Endothelial cell (in vitro differentiated cells): ENCODE measurements around the gene UGT1A6. TPM values are rescaled to one million over a fixed set of nuclear protein-coding genes. Genes with fewer than 3 reads are reported as not detected.
"Not testable (repeated sequence)": the region's sequence is repeated elsewhere in the genome, so short reads cannot be mapped to it uniquely, and the experiment has no call there.

ENCODE experiments used
- DNase-seq: peaks from one replicate; pipeline ENCODE4 v3.0.0; 2021; ENCODE audit warnings: low spot score
- H3K27ac Mint-ChIP-seq: one replicate; pipeline ENCODE4 v1.8.0; 2021; ENCODE audit warnings: mixed read lengths, inconsistent platforms; ENCODE audit not compliant: unreplicated experiment
- H3K27me3 Mint-ChIP-seq: one replicate; pipeline ENCODE4 v1.8.0; 2021; ENCODE audit warnings: mild to moderate bottlenecking, moderate library complexity, mixed read lengths, inconsistent platforms; ENCODE audit not compliant: unreplicated experiment
- H3K36me3 Mint-ChIP-seq: one replicate; pipeline ENCODE4 v1.8.0; 2021; ENCODE audit warnings: mild to moderate bottlenecking, low read depth, mixed read lengths, inconsistent platforms; ENCODE audit not compliant: unreplicated experiment
- H3K4me1 Mint-ChIP-seq: one replicate; pipeline ENCODE4 v1.8.0; 2021; ENCODE audit warnings: mild to moderate bottlenecking, mixed read lengths, inconsistent platforms; ENCODE audit not compliant: unreplicated experiment
- H3K4me3 Mint-ChIP-seq: one replicate; pipeline ENCODE4 v1.8.0; 2021; ENCODE audit warnings: mild to moderate bottlenecking, mixed read lengths, inconsistent platforms; ENCODE audit not compliant: unreplicated experiment
- H3K9me3 Mint-ChIP-seq: one replicate; pipeline ENCODE4 v1.8.0; 2021; ENCODE audit warnings: mixed read lengths, inconsistent platforms; ENCODE audit not compliant: unreplicated experiment
- total RNA-seq: library from RNA; stranded (reverse); fragmentation: NEBNext Ultra II Directional; extraction: Animal tissue kit (Norgen Biotek cat#: 25700); gene quantifications from one replicate; pipeline ENCODE4 v1.2.1, GENCODE V29; 2021; ENCODE audit not compliant: unreplicated experiment
- TF ChIP-seq, protein P1 (sequence below): fragments of 200-600 bp; sonication (generic); IDR thresholded peaks from one replicate; pipeline ENCODE4 v1.5.0; 2021; ENCODE audit warnings: antibody characterized with exemption; ENCODE audit not compliant: unreplicated experiment

UGT1A6 gene
- total RNA-seq, 1 donor from 2014 or later, result not detected

DNA sequence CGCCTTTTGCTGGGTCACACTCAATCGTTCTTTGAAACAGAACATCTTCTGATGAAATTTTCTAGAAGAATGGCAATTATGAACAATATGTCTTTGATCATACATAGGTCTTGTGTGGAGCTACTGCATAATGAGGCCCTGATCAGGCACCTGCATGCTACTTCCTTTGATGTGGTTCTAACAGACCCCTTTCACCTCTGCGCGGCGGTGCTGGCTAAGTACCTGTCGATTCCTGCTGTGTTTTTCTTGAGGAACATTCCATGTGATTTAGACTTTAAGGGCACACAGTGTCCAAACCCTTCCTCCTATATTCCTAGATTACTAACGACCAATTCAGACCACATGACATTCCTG, 20.5 kb downstream of the UGT1A6 start:
- TF ChIP-seq, protein P1, sequence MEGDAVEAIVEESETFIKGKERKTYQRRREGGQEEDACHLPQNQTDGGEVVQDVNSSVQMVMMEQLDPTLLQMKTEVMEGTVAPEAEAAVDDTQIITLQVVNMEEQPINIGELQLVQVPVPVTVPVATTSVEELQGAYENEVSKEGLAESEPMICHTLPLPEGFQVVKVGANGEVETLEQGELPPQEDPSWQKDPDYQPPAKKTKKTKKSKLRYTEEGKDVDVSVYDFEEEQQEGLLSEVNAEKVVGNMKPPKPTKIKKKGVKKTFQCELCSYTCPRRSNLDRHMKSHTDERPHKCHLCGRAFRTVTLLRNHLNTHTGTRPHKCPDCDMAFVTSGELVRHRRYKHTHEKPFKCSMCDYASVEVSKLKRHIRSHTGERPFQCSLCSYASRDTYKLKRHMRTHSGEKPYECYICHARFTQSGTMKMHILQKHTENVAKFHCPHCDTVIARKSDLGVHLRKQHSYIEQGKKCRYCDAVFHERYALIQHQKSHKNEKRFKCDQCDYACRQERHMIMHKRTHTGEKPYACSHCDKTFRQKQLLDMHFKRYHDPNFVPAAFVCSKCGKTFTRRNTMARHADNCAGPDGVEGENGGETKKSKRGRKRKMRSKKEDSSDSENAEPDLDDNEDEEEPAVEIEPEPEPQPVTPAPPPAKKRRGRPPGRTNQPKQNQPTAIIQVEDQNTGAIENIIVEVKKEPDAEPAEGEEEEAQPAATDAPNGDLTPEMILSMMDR, result no peak
- Mint-ChIP-seq H3K9me3 (no peaks in the 10 kb centered on the region), H3K4me1 (no peaks in the 10 kb centered on the region), H3K4me3 (no peak overlapping the region), H3K27ac (no peak overlapping the region), H3K36me3 (no peaks in the 10 kb centered on the region), H3K27me3 (peaks cover 2% of the 10 kb centered on the region)
- no peak for DNase-seq

DNA sequence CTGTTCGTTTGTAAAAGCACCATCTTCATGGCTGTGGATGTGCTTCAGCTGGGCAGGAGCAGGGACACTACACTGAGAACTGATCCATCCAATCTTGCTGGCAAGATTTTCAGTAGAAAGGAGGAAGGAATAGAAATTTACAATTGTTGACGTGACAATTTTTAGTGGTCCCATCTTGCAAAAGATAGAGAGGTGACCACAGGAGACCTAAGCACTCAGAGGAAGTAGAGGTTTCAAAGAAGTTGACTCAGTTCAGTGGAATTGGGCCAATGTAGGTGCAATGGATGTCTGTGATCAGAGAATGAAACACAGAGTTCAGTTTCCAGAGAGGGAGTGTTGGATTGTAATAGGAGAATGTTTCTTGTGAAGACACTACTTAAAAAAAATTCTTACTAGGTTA, 21.4 kb downstream of the UGT1A6 start:
- H3K4me3 Mint-ChIP-seq, result no peak overlapping the region
- no peak for DNase-seq
- H3K9me3 Mint-ChIP-seq, result no peaks in the 10 kb centered on the region
- H3K27me3 Mint-ChIP-seq, result peaks cover 3% of the 10 kb centered on the region
- no peaks in the 10 kb centered on the region for H3K4me1 Mint-ChIP-seq
- H3K27ac Mint-ChIP-seq, result no peak overlapping the region
- no peaks in the 10 kb centered on the region for H3K36me3 Mint-ChIP-seq
- TF ChIP-seq, protein P1, result no peak

DNA sequence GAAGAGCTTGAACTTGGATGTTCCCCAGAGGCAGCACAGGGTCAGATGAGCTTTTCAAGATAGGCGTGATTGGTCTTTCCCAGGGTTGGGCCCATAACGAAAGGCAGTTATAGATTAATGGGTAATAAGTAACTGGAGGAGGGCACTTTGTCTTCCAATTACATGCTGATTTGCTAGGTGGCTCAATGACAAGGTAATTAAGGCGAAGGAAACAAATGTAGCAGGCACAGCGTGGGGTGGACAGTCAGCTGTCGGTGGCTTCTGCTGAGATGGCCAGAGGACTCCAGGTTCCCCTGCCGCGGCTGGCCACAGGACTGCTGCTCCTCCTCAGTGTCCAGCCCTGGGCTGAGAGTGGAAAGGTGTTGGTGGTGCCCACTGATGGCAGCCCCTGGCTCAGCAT, 25.9 kb downstream of the UGT1A6 start, which contains the start of gene UGT1A4:
Gene UGT1A4, plus strand, starts transcription at position 185 of the 400 bp plus-strand sequence. Its CDS starts 85 bp downstream, at position 270.
- TF ChIP-seq, protein P1, result no peak
- no peak within 1 kb of the TSS for H3K4me3 Mint-ChIP-seq
- no peak for DNase-seq
- H3K9me3 Mint-ChIP-seq, result no peaks in the 10 kb centered on the region
- H3K27me3 Mint-ChIP-seq, result peaks cover 3% of the 10 kb centered on the region
- H3K4me1 Mint-ChIP-seq, result no peaks in the 10 kb centered on the region
- no peaks in the 10 kb centered on the region for H3K36me3 Mint-ChIP-seq
- H3K27ac Mint-ChIP-seq, result no peak within 1 kb of the TSS

DNA sequence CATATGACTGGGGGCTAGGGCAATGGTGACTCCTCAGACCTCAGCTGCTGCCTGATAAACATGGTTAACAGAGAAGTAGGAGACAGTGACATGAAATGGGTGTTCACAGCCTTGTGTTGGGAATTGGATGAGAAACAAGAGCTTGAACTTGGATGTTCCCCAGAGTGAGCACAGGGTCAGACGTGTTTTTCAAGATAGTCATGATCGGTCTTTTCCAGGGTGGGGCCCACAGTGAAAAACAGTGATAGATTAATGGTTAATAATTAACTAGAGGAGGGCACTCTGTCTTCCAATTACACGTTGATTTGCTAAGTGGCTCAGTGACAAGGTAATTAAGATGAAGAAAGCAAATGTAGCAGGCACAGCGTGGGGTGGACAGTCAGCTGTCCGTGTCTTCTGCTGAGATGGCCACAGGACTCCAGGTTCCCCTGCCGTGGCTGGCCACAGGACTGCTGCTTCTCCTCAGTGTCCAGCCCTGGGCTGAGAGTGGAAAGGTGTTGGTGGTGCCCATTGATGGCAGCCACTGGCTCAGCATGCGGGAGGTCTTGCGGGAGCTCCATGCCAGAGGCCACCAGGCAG, 36.1 kb downstream of the UGT1A6 start, which contains the start of gene UGT1A3:
Gene UGT1A3, plus strand, starts transcription at position 320 of the 579 bp plus-strand sequence. Its CDS starts 85 bp downstream, at position 405.
- H3K4me3 Mint-ChIP-seq, result no peak within 1 kb of the TSS
- H3K27ac Mint-ChIP-seq, result no peak within 1 kb of the TSS
- no peaks in the 10 kb centered on the region for H3K27me3 Mint-ChIP-seq
- H3K36me3 Mint-ChIP-seq, result no peaks in the 10 kb centered on the region
- H3K9me3 Mint-ChIP-seq, result no peaks in the 10 kb centered on the region
- no peak for DNase-seq
- TF ChIP-seq, protein P1, result no peak
- no peaks in the 10 kb centered on the region for H3K4me1 Mint-ChIP-seq

DNA sequence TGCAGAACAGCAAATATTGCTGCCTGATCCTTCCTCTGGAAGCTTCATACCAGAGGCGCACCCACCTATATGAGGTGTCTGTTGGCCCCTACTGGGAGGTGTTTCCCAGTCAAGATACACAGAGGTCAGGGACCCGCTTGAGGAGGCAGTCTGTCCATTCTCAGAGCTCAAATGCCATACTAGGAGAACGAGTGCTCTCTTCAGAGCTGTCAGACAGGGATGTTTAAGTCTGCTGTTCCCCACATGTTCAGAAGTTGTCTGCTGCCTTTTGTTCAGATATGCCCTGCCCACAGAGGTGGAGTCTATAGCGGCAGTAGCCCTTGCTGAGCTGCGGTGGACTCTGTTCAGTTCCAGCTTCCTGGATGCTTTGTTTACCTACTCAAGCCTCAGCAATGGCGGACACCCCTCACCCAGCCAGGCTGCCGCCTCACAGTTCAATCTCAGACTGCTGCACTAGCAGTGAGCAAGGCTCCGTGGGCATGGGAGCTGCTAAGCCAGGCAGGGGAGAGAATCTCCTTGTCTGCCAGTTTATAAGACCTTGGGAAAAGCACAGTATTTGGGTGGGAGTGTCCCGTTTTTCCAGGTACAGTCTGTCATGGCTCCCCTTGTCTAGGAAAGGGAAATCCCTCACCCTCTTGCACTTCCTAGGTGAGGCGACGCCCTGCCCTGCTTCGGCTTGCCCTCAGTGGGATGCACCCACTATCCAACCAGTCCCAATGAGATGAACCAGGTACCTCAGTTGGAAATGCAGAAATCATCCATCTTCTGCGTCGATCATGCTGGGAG, 44.4 kb downstream of the UGT1A6 start:
- H3K4me3 Mint-ChIP-seq, H3K9me3 Mint-ChIP-seq, H3K27ac Mint-ChIP-seq, H3K36me3 Mint-ChIP-seq, DNase-seq, H3K4me1 Mint-ChIP-seq, H3K27me3 Mint-ChIP-seq: not testable (repeated sequence)
